GM23338 (cell line): ENCODE results near the gene MEF2D.

Source experiments
- CREB1 ChIP-seq: fragments of 250-450 bp; sonication (Bioruptor Pico); IDR thresholded peaks from 2 replicates; pipeline ENCODE4 v1.5.0; 2020; ENCODE audit warnings: low read depth, mild to moderate bottlenecking, moderate library complexity
- CTCF ChIP-seq, 2 experiments: fragments of 200-600 bp in 1 of 2; sonication (generic) in 1 of 2; conservative IDR thresholded peaks; 2 replicates each; pipeline versions ENCODE4 v1.5.1 to v1.6.1; 2016 to 2017; ENCODE audit warnings: antibody characterized with exemption in 2 of 2, low read depth in 2 of 2, mild to moderate bottlenecking in 2 of 2, moderate library complexity in 1 of 2
- ETS1 ChIP-seq: IDR thresholded peaks from 2 replicates; pipeline ENCODE4 v1.6.1; 2016; ENCODE audit warnings: antibody characterized with exemption
- EZH2 ChIP-seq: fragments of 200-600 bp; sonication (generic); IDR thresholded peaks from one replicate; pipeline ENCODE4 v1.8.0; 2017; ENCODE audit warnings: antibody characterized with exemption, mild to moderate bottlenecking, low read depth; ENCODE audit not compliant: unreplicated experiment
- EZH2phosphoT487 ChIP-seq: fragments of 200-600 bp; sonication (generic); IDR thresholded peaks from one replicate; pipeline ENCODE4 v1.8.1; 2018; ENCODE audit warnings: antibody characterized with exemption; ENCODE audit not compliant: unreplicated experiment
- JUNB ChIP-seq: IDR thresholded peaks from one replicate; pipeline ENCODE4 v1.6.1; 2016; ENCODE audit warnings: antibody characterized with exemption; ENCODE audit not compliant: unreplicated experiment
- NANOG ChIP-seq: IDR thresholded peaks from 2 replicates; pipeline ENCODE4 v1.6.1; 2016; ENCODE audit warnings: antibody characterized with exemption, borderline replicate concordance
- POLR2AphosphoS5 ChIP-seq: IDR thresholded peaks from 2 replicates; pipeline ENCODE4 v1.6.1; 2016; ENCODE audit warnings: antibody characterized with exemption, low read depth
- REST ChIP-seq: IDR thresholded peaks from one replicate; pipeline ENCODE4 v1.6.1; 2018; ENCODE audit warnings: antibody characterized with exemption; ENCODE audit not compliant: unreplicated experiment
- ZNF331 ChIP-seq: fragments of 250-450 bp; sonication (Bioruptor Pico); IDR thresholded peaks from 2 replicates; pipeline ENCODE4 v1.5.0; 2020; ENCODE audit warnings: low read depth, mild to moderate bottlenecking, moderate library complexity

- TF ChIP-seq REST = no peak
- TF ChIP-seq POLR2AphosphoS5 = no peak
- no peak for TF ChIP-seq CTCF (conservative IDR thresholded peaks at IDR 0.05; ENCODE audit: low read depth in 2 of 2)
- TF ChIP-seq ZNF331 = no peak
- TF ChIP-seq JUNB = no peak
- TF ChIP-seq EZH2 = no peak
- TF ChIP-seq EZH2phosphoT487 = no peak
- TF ChIP-seq CREB1 = no peak
- no peak for TF ChIP-seq ETS1
- TF ChIP-seq NANOG = no peak
Observed at GRCh38 chr1:156528231-156528630, 27.7 kb upstream of the MEF2D start.
